Activated T-cell treated with anti-CD3 and anti-CD28 coated beads, Interleukin-2, amount 50 U/mL, for 72 hours (primary cell): ENCODE results near the gene LEO1. TPM values are rescaled to one million over a fixed set of nuclear protein-coding genes. Genes with fewer than 3 reads are reported as not detected.

Experiments used
- ATAC-seq, 2 donors: fragments of 150-1000 bp; cut with Tn5 transposase; replicated peaks in 1 of 2; 2 replicates each; pipeline ENCODE4 v1.10.0; 2021; ENCODE audit warnings: moderate library complexity in 2 of 2, mild to moderate bottlenecking in 1 of 2
- DNase-seq, 2 donors: peaks; one replicate each; pipeline ENCODE4 v3.0.0; 2021 to 2022; ENCODE audit warnings: mixed read lengths in 1 of 2
- H3K27ac Mint-ChIP-seq: one replicate; pipeline ENCODE4 v1.8.0; 2022; ENCODE audit warnings: mild to moderate bottlenecking, moderate library complexity, mixed read lengths
- H3K27me3 Mint-ChIP-seq: one replicate; pipeline ENCODE4 v1.8.0; 2022; ENCODE audit warnings: low read depth, mixed read lengths
- H3K36me3 Mint-ChIP-seq, 2 donors: one replicate each; pipeline ENCODE4 v1.8.0; 2022; ENCODE audit warnings: mixed read lengths in 2 of 2, mild to moderate bottlenecking in 1 of 2; ENCODE audit not compliant: insufficient read depth in 2 of 2
- H3K4me1 Mint-ChIP-seq: one replicate; pipeline ENCODE4 v1.8.0; 2022; ENCODE audit warnings: low read depth, mixed read lengths
- H3K4me3 Mint-ChIP-seq, 2 donors: one replicate each; pipeline ENCODE4 v1.8.0; 2022; ENCODE audit warnings: mild to moderate bottlenecking in 2 of 2, mixed read lengths in 2 of 2, moderate library complexity in 2 of 2
- H3K9me3 Mint-ChIP-seq, 2 donors: one replicate each; pipeline ENCODE4 v1.8.0; 2022; ENCODE audit warnings: mixed read lengths in 2 of 2
- total RNA-seq, 2 donors: library from RNA; stranded (reverse); gene quantifications; one replicate each; pipeline ENCODE4 v1.2.3, GENCODE V29; 2022

LEO1 gene
- total RNA-seq, 2 donors from 2014 or later, result 21.4 to 22.7 TPM

- H3K4me1 Mint-ChIP-seq, result peaks cover 15% of the 10 kb centered on the region
- ATAC-seq (peak; percentile 96 to 97), DNase-seq (peak; percentile 63)
- H3K4me3 Mint-ChIP-seq, result peak overlapping the region; percentile 77 to 96
- no peaks in the 10 kb centered on the region for H3K36me3 Mint-ChIP-seq
- H3K9me3 Mint-ChIP-seq, result no peaks in the 10 kb centered on the region
- peak overlapping the region; percentile 97 for H3K27ac Mint-ChIP-seq
- H3K27me3 Mint-ChIP-seq, result no peaks in the 10 kb centered on the region
These were observed 10.6 kb upstream of the LEO1 start for GRCh38 chr15:51982013-51982769.

- Mint-ChIP-seq H3K27me3 (no peaks in the 10 kb centered on the region), H3K4me1 (peaks cover 20% of the 10 kb centered on the region)
These were observed 2.2 kb upstream of the LEO1 start for GRCh38 chr15:51973775-51974174.

GRCh38 chr15:51973220-51973619 is 1.6 kb upstream of the LEO1 start:
- Mint-ChIP-seq H3K36me3 (peaks cover 5 to 7% of the 10 kb centered on the region in 2 donors), H3K4me3 (no peak overlapping the region)
- ATAC-seq, result no peak

More at GRCh38 chr15:51973775-51974174, 2.2 kb upstream of the LEO1 start:
- H3K27ac Mint-ChIP-seq, result no peak overlapping the region
- no peak overlapping the region for H3K4me3 Mint-ChIP-seq
- peaks cover 5 to 7% of the 10 kb centered on the region in 2 donors for H3K36me3 Mint-ChIP-seq
- ATAC-seq, result no peak
- no peaks in the 10 kb centered on the region for H3K9me3 Mint-ChIP-seq
- DNase-seq, result no peak

GRCh38 chr15:51971032-51971374 is 575 bp downstream of the LEO1 start:
- Mint-ChIP-seq H3K27ac (peak overlapping the region; percentile 98), H3K9me3 (peaks cover 3 to 4% of the 10 kb centered on the region in 2 donors), H3K27me3 (no peaks in the 10 kb centered on the region), H3K4me3 (peak overlapping the region; percentile 95 to 97), H3K4me1 (peaks cover 37% of the 10 kb centered on the region), H3K36me3 (peaks cover 15 to 22% of the 10 kb centered on the region in 2 donors)
- DNase-seq (no peak), ATAC-seq (peak; percentile 7 to 8)

More at GRCh38 chr15:51973220-51973619, 1.6 kb upstream of the LEO1 start:
- Mint-ChIP-seq H3K9me3 (no peaks in the 10 kb centered on the region), H3K4me1 (peaks cover 20% of the 10 kb centered on the region), H3K27me3 (no peaks in the 10 kb centered on the region), H3K27ac (no peak overlapping the region)
- DNase-seq, result no peak

GRCh38 chr15:51970132-51970817 is 1.3 kb downstream of the LEO1 start:
- DNase-seq, result no peak
- Mint-ChIP-seq H3K27ac (peak overlapping the region; percentile 98), H3K4me1 (peaks cover 39% of the 10 kb centered on the region), H3K36me3 (peaks cover 18 to 27% of the 10 kb centered on the region in 2 donors), H3K27me3 (no peaks in the 10 kb centered on the region), H3K9me3 (peaks cover 3 to 4% of the 10 kb centered on the region in 2 donors), H3K4me3 (peak overlapping the region; percentile 95 to 97)
- no peak for ATAC-seq

GRCh38 chr15:51969728-51970127 is 1.9 kb downstream of the LEO1 start:
- Mint-ChIP-seq H3K9me3 (peaks cover 3 to 4% of the 10 kb centered on the region in 2 donors), H3K27ac (no peak overlapping the region), H3K4me3 (peak overlapping the region; percentile 95 to 97), H3K36me3 (peaks cover 18 to 28% of the 10 kb centered on the region in 2 donors), H3K4me1 (peaks cover 39% of the 10 kb centered on the region), H3K27me3 (no peaks in the 10 kb centered on the region)
- no peak for DNase-seq
- ATAC-seq, result no peak

- DNase-seq (no peak), ATAC-seq (no peak)
- H3K36me3 Mint-ChIP-seq, result peaks cover 18 to 28% of the 10 kb centered on the region in 2 donors
- peaks cover 3 to 4% of the 10 kb centered on the region in 2 donors for H3K9me3 Mint-ChIP-seq
- H3K27me3 Mint-ChIP-seq, result no peaks in the 10 kb centered on the region
- peaks cover 39% of the 10 kb centered on the region for H3K4me1 Mint-ChIP-seq
- no peak overlapping the region for H3K27ac Mint-ChIP-seq
- H3K4me3 Mint-ChIP-seq, result no peak overlapping the region
These were observed 4.0 kb downstream of the LEO1 start for GRCh38 chr15:51967583-51967982.

- Mint-ChIP-seq H3K27me3 (no peaks in the 10 kb centered on the region), H3K27ac (no peak overlapping the region), H3K4me3 (no peak overlapping the region), H3K9me3 (peaks cover 3 to 4% of the 10 kb centered on the region in 2 donors), H3K4me1 (peaks cover 37% of the 10 kb centered on the region), H3K36me3 (peaks cover 15 to 26% of the 10 kb centered on the region in 2 donors)
- DNase-seq, result no peak
- ATAC-seq, result peak in 1 of 2 donors; percentile 43
These were observed 5.4 kb downstream of the LEO1 start for GRCh38 chr15:51966192-51966591.

- Mint-ChIP-seq H3K4me3 (no peak overlapping the region), H3K27ac (peak overlapping the region; percentile 29), H3K27me3 (no peaks in the 10 kb centered on the region), H3K36me3 (peaks cover 14 to 24% of the 10 kb centered on the region in 2 donors), H3K9me3 (peaks cover 3 to 4% of the 10 kb centered on the region in 2 donors), H3K4me1 (peaks cover 32% of the 10 kb centered on the region)
- no peak for DNase-seq
- ATAC-seq, result no peak
These were observed 5.9 kb downstream of the LEO1 start for GRCh38 chr15:51965691-51966090.

GRCh38 chr15:51955504-51955903 is 16.1 kb downstream of the LEO1 start:
- Mint-ChIP-seq H3K9me3 (no peaks in the 10 kb centered on the region), H3K36me3 (peaks cover 13 to 34% of the 10 kb centered on the region in 2 donors), H3K4me3 (no peak overlapping the region), H3K27me3 (no peaks in the 10 kb centered on the region), H3K4me1 (no peaks in the 10 kb centered on the region), H3K27ac (no peak overlapping the region)
- DNase-seq, result no peak
- no peak for ATAC-seq

GRCh38 chr15:51952805-51953204 is 18.8 kb downstream of the LEO1 start:
- Mint-ChIP-seq H3K36me3 (peaks cover 16 to 37% of the 10 kb centered on the region in 2 donors), H3K4me1 (no peaks in the 10 kb centered on the region), H3K4me3 (no peak overlapping the region), H3K9me3 (no peaks in the 10 kb centered on the region), H3K27ac (no peak overlapping the region), H3K27me3 (no peaks in the 10 kb centered on the region)
- ATAC-seq (no peak), DNase-seq (no peak)

- peaks cover 18 to 45% of the 10 kb centered on the region in 2 donors for H3K36me3 Mint-ChIP-seq
- no peak overlapping the region for H3K4me3 Mint-ChIP-seq
- peak; percentile 66 to 80 for ATAC-seq
- H3K27me3 Mint-ChIP-seq, result no peaks in the 10 kb centered on the region
- no peak for DNase-seq
- H3K9me3 Mint-ChIP-seq, result no peaks in the 10 kb centered on the region
- peaks cover 13% of the 10 kb centered on the region for H3K4me1 Mint-ChIP-seq
- H3K27ac Mint-ChIP-seq, result peak overlapping the region; percentile 61
These were observed 24.5 kb downstream of the LEO1 start for GRCh38 chr15:51947124-51947523.

- Mint-ChIP-seq H3K27ac (no peak overlapping the region), H3K27me3 (no peaks in the 10 kb centered on the region), H3K4me3 (no peak overlapping the region), H3K9me3 (no peaks in the 10 kb centered on the region), H3K36me3 (peaks cover 5 to 16% of the 10 kb centered on the region in 2 donors), H3K4me1 (no peaks in the 10 kb centered on the region)
- DNase-seq (no peak), ATAC-seq (no peak)
These were observed 32.4 kb downstream of the LEO1 start for GRCh38 chr15:51939216-51939615.
